HG02870 (cell line): Measurements from ENCODE around the gene PDE2A.

ENCODE experiments used
- ATAC-seq: cut with Tn5 transposase; IDR thresholded peaks from one replicate; pipeline ENCODE4 v1.9.1; 2021; ENCODE audit warnings: mild to moderate bottlenecking, moderate library complexity; ENCODE audit not compliant: unreplicated experiment

The PDE2A gene

GRCh38 chr11:72617080-72617762 lies 57.0 kb downstream of the PDE2A start:
- no peak for ATAC-seq

- no peak for ATAC-seq
Observed at GRCh38 chr11:72616655-72617054, 57.6 kb downstream of the PDE2A start.

- ATAC-seq = no peak
Observed at GRCh38 chr11:72615329-72615728, 58.9 kb downstream of the PDE2A start.

- no peak for ATAC-seq
Observed at GRCh38 chr11:72614381-72614780, 59.8 kb downstream of the PDE2A start.

- ATAC-seq = peak; percentile 84
Observed at GRCh38 chr11:72613977-72614376, 60.2 kb downstream of the PDE2A start.

GRCh38 chr11:72613450-72613849 lies 60.8 kb downstream of the PDE2A start:
- no peak for ATAC-seq

- ATAC-seq = no peak
Observed at GRCh38 chr11:72609476-72609875, 64.7 kb downstream of the PDE2A start.

GRCh38 chr11:72609045-72609444 lies 65.2 kb downstream of the PDE2A start:
- ATAC-seq = no peak

GRCh38 chr11:72607496-72607895 lies 66.7 kb downstream of the PDE2A start:
- no peak for ATAC-seq

GRCh38 chr11:72606748-72607468 lies 67.3 kb downstream of the PDE2A start:
- ATAC-seq = no peak

- no peak for ATAC-seq
Observed at GRCh38 chr11:72605973-72606747, 68.1 kb downstream of the PDE2A start.

- no peak for ATAC-seq
Observed at GRCh38 chr11:72604256-72604655, 70.0 kb downstream of the PDE2A start.

GRCh38 chr11:72602250-72602904 lies 71.8 kb downstream of the PDE2A start:
- ATAC-seq = no peak

- no peak for ATAC-seq
Observed at GRCh38 chr11:72600557-72600956, 73.7 kb downstream of the PDE2A start.

GRCh38 chr11:72599325-72600117 lies 74.7 kb downstream of the PDE2A start:
- ATAC-seq = no peak

GRCh38 chr11:72598906-72599305 lies 75.3 kb downstream of the PDE2A start:
- no peak for ATAC-seq

GRCh38 chr11:72598466-72598865 lies 75.8 kb downstream of the PDE2A start:
- no peak for ATAC-seq

- no peak for ATAC-seq
Observed at GRCh38 chr11:72597721-72598120, 76.5 kb downstream of the PDE2A start.

GRCh38 chr11:72595292-72595684 lies 78.9 kb downstream of the PDE2A start:
- no peak for ATAC-seq

- no peak for ATAC-seq
Observed at GRCh38 chr11:72594493-72595291, 79.5 kb downstream of the PDE2A start.
